GM19351 (cell line): ENCODE data around the gene COL27A1.
"Not testable (repeated sequence)": the region's sequence is repeated elsewhere in the genome, so short reads cannot be mapped to it uniquely, and the experiment has no call there.

Experiments used
- ATAC-seq: cut with Tn5 transposase; IDR thresholded peaks from one replicate; pipeline ENCODE4 v1.9.1; 2021; ENCODE audit warnings: mild to moderate bottlenecking, moderate library complexity; ENCODE audit not compliant: unreplicated experiment

COL27A1 gene

GRCh38 chr9:114314881-114315722 is 159.8 kb downstream of the COL27A1 start:
- ATAC-seq = no peak

GRCh38 chr9:114315723-114316363 is 160.5 kb downstream of the COL27A1 start:
- no peak for ATAC-seq

DNA sequence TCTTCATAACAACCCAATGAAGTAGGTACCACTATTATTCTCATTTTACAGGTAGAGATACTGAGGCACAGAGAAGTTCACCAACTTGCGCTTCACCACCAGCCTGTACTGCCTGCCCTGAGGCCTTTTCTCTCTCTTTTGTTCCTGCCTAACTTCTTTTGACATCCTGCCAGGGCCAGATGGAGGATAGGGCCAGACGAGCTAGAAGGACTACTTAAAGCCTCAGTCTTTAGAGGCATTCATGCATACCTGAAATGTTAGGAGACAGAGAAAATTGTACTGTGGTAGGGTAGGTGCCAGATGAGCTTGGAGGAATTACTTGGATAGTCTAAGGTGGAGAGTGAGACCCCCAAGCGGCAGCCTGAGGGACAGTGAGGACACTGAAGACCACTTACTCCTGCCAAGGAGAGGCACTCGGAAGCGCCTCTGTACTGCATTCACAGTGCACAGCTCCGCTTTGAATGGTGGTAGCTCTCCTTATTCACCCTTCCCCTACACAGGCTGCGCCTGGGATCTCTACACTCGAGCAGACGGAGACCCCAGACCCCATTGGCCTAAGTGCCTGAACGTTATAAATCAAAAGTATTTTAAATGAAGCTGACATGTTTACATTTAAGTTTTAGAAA is 161.4 kb downstream of the COL27A1 start:
- ATAC-seq = no peak

GRCh38 chr9:114317665-114318357 is 162.5 kb downstream of the COL27A1 start:
- no peak for ATAC-seq

DNA sequence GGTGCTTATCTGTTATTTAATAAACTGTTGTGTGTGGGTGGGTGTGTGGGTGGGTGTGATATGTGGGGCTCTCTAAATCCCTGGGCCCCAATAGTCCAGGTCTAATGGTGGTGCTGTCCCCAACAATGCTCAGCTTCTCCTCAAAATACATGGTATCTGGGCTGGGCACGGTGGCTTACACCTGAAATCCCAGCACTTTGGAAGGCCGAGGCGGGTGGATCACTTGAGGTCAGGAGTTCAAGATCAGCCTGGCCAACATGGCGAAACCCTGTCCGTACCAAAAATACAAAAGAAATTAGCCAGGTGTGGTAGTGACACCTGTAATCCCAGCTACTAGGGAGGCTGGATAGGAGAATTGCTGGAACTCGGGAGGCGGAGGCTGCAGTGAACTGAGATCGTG is 163.1 kb downstream of the COL27A1 start:
- no peak for ATAC-seq

DNA sequence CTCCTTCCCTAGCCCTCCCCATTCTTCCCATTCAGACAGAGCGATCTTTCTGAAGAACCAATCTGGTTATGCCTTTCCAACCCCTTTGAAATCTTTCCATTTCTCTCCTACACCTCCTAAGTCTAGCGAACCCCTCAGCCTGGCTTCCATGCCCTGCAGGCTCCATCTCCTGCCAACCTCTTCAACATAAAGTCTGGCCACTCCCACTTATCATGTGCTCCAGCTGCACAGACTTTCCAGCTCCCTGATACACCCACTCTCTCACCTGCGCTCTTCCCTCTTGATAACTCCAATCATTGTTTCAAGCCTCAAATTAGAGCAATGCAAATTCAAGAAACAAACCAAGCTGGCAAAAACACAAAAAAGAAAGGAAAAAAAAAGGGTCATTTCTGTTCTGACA is 163.8 kb downstream of the COL27A1 start:
- no peak for ATAC-seq

DNA sequence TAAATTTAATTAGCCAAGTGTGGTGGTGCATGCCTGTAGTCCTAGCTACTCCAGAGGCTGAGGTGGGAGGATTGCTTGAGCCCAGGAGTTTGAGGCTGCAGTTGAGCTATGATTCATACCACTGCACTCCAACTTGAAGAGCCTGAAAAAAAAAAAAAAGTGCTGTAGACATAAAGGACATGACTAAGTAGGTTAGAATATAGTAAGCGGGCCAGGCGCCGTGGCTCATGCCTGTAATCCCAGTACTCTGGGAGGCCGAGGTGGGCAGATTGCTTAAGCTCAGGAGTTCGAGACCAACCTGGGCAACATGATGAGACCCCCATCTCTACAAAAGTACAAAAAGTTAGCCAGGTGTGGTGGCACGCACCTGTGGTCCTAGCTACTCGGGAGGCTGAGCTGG is 165.4 kb downstream of the COL27A1 start:
- not testable (repeated sequence) for ATAC-seq

- ATAC-seq = no peak
These were observed 166.4 kb downstream of the COL27A1 start for GRCh38 chr9:114321759-114322158.

GRCh38 chr9:114322160-114322818 is 167.0 kb downstream of the COL27A1 start:
- ATAC-seq = not testable (repeated sequence)

DNA sequence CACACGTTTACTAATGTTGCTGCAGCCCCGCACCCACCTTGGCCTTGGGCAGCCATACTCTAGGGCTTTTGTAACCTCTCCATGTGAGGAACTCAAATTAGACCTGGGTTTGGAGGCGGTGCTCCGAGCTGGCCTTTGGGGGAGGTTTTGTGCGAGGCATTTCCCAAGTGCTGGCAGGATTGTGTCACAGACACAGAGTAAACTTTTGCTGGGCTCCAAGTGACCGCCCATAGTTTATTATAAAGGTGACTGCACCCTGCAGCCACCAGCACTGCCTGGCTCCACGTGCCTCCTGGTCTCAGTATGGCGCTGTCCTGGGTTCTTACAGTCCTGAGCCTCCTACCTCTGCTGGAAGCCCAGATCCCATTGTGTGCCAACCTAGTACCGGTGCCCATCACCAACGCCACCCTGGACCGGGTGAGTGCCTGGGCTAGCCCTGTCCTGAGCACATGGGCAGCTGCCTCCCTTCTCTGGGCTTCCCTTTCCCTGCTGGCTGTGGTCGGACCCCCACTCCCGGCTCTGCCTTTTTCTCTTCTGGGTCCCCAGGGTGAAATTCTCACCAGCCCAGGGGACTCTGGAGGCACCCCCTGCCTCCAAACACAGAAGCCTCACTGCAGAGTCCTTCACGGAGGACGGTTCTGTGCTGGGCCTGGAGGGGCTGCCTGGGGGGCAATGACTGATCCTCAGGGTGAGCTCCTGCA is 167.6 kb downstream of the COL27A1 start, which contains the start of gene ORM1:
Gene ORM1 (plus strand): TSS at position 268 of the 701 bp plus-strand sequence. CDS start 36 bp downstream, at position 304.
- ATAC-seq = not testable (repeated sequence)

GRCh38 chr9:114323849-114324248 is 168.5 kb downstream of the COL27A1 start:
- not testable (repeated sequence) for ATAC-seq

DNA sequence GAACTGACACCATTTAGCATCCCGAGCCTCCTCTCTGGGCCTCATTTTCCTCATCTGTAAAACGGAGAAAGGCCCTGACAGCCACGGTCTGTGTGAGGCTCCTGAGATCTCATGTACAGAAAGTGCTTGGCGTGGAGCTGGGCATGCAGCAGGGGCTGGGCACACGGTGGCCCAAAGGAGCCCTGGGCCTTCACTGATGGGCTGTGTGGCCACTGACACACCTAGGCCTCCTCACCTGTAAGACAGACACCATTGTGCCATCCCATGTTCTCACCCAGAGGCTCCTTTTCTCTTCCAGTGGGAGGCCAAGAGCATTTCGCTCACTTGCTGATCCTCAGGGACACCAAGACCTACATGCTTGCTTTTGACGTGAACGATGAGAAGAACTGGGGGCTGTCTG is 169.2 kb downstream of the COL27A1 start:
- no peak for ATAC-seq

DNA sequence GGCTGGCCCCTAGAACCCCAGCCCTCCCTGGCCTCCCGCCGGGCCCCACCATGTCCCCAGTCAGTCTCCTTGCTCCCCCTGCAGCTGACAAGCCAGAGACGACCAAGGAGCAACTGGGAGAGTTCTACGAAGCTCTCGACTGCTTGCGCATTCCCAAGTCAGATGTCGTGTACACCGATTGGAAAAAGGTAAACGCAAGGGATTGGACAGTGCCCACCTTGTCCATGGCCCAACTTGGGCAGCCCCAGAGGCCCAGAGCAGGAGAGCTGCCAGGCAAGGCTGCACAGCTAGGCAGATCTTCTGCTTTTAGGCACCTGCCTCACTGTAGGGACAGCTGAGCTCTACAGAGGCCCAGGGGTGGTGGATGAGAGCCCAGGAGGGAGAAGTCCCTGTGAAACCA is 169.6 kb downstream of the COL27A1 start:
- ATAC-seq = not testable (repeated sequence)

GRCh38 chr9:114325684-114326254 is 170.4 kb downstream of the COL27A1 start:
- ATAC-seq = not testable (repeated sequence)

- ATAC-seq = no peak
These were observed 172.4 kb downstream of the COL27A1 start for GRCh38 chr9:114327749-114328148.

DNA sequence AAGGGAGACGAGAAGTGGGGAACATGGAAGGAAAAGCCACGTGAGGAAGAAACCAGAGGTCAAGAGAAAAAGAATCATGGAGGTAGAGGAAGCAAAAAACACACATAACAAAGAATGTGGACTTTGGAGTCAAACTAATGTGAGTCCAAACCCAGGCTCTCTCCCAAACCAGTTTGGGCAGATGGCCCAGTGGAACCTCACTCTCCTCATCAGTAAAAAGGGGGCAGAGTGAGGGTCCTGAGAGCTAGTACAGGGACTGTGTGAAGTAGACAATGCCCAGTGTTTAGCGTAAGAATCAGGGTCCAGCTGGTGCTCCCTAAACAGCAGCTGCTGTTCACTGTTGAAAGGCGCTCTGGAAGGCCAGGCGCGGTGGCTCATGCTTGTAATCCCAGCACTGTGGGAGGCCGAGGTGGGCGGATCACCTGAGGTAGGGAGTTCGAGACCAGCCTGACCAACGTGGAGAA is 173.1 kb downstream of the COL27A1 start:
- ATAC-seq = not testable (repeated sequence)

DNA sequence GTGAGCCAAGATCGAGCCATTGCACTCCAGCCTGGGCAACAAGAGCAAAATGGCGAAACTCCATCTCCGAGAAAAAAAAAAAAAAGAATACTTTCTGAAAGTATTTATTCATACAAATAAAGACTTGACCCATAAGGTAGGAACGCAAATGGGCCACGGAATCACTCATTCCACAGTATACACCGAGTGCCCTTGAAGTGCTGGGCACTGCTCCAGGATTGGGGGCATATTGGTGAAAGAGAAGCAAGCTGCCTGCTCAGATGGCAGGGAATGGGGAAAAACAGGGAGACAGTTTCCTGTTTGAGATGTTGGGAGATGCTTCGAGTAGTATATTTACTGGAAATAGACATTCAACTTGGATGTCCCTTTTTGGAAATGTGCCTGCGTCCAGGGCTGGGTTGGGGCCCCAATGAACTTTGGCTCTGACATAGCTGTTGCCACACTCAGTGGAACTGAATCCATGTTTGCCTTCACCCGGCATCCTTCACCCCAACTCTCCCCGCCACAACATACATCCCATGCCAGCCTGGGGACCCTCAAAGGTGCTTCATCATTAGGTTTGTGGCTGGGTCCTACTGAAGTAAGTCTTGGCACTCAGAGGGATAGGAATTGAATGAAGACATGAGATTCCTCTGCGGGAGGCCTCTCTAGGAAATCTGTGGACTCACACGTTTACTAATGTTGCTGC is 173.7 kb downstream of the COL27A1 start:
- not testable (repeated sequence) for ATAC-seq

- not testable (repeated sequence) for ATAC-seq
These were observed 174.3 kb downstream of the COL27A1 start, which contains the start of gene ORM2 for GRCh38 chr9:114329625-114330022. ORM2 (plus strand) TSS chr9:114329869; CDS start chr9:114329905, 36 bp downstream.

GRCh38 chr9:114330636-114331035 is 175.3 kb downstream of the COL27A1 start:
- no peak for ATAC-seq
